ENCODE results near the gene ZNF536.

ZNF536 gene

GRCh38 chr19:30518965-30519606 lies 146.9 kb downstream of the ZNF536 start:
- no peak for DNase-seq (ENCODE audit: extremely low read depth in 1 of 2, low read depth in 1 of 2)

- DNase-seq (ENCODE audit: extremely low read depth in 1 of 2, low read depth in 1 of 2): no peak
These were observed 147.5 kb downstream of the ZNF536 start for GRCh38 chr19:30519607-30520205.

GRCh38 chr19:30520735-30521479 lies 148.7 kb downstream of the ZNF536 start:
- DNase-seq (ENCODE audit: extremely low read depth in 1 of 2, low read depth in 1 of 2): no peak

GRCh38 chr19:30521937-30522336 lies 149.8 kb downstream of the ZNF536 start:
- no peak for DNase-seq (ENCODE audit: extremely low read depth in 1 of 2, low read depth in 1 of 2)

- no peak for DNase-seq (ENCODE audit: extremely low read depth in 1 of 2, low read depth in 1 of 2)
These were observed 150.2 kb downstream of the ZNF536 start for GRCh38 chr19:30522341-30522740.

- no peak for DNase-seq (ENCODE audit: extremely low read depth in 1 of 2, low read depth in 1 of 2)
These were observed 151.6 kb downstream of the ZNF536 start for GRCh38 chr19:30523791-30524190.

GRCh38 chr19:30525383-30525782 lies 153.2 kb downstream of the ZNF536 start:
- DNase-seq (ENCODE audit: extremely low read depth in 1 of 2, low read depth in 1 of 2): no peak

- DNase-seq (ENCODE audit: extremely low read depth in 1 of 2, low read depth in 1 of 2): no peak
These were observed 156.7 kb downstream of the ZNF536 start for GRCh38 chr19:30528919-30529318.

- no peak for DNase-seq (ENCODE audit: extremely low read depth in 1 of 2, low read depth in 1 of 2)
These were observed 157.7 kb downstream of the ZNF536 start for GRCh38 chr19:30529876-30530275.

GRCh38 chr19:30530751-30531150 lies 158.6 kb downstream of the ZNF536 start:
- DNase-seq (ENCODE audit: extremely low read depth in 1 of 2, low read depth in 1 of 2): no peak

GRCh38 chr19:30535011-30535410 lies 162.8 kb downstream of the ZNF536 start:
- no peak for DNase-seq (ENCODE audit: extremely low read depth in 1 of 2, low read depth in 1 of 2)

- no peak for DNase-seq (ENCODE audit: extremely low read depth in 1 of 2, low read depth in 1 of 2)
These were observed 164.8 kb downstream of the ZNF536 start for GRCh38 chr19:30536975-30537374.

- DNase-seq (ENCODE audit: extremely low read depth in 1 of 2, low read depth in 1 of 2): no peak
These were observed 167.1 kb downstream of the ZNF536 start for GRCh38 chr19:30539315-30539714.

- DNase-seq (ENCODE audit: extremely low read depth in 1 of 2, low read depth in 1 of 2): no peak
These were observed 167.8 kb downstream of the ZNF536 start for GRCh38 chr19:30539981-30540380.

- DNase-seq (ENCODE audit: extremely low read depth in 1 of 2, low read depth in 1 of 2): no peak
These were observed 168.6 kb downstream of the ZNF536 start for GRCh38 chr19:30540761-30541160.

GRCh38 chr19:30541575-30541974 lies 169.4 kb downstream of the ZNF536 start:
- DNase-seq (ENCODE audit: extremely low read depth in 1 of 2, low read depth in 1 of 2): no peak

- DNase-seq (ENCODE audit: extremely low read depth in 1 of 2, low read depth in 1 of 2): no peak
These were observed 171.2 kb downstream of the ZNF536 start for GRCh38 chr19:30543243-30543945.

- DNase-seq (ENCODE audit: extremely low read depth in 1 of 2, low read depth in 1 of 2): no peak
These were observed 173.6 kb downstream of the ZNF536 start for GRCh38 chr19:30545752-30546151.

- DNase-seq (ENCODE audit: extremely low read depth in 1 of 2, low read depth in 1 of 2): no peak
These were observed 174.1 kb downstream of the ZNF536 start for GRCh38 chr19:30546332-30546731.

- DNase-seq (ENCODE audit: extremely low read depth in 1 of 2, low read depth in 1 of 2): no peak
These were observed 175.1 kb downstream of the ZNF536 start for GRCh38 chr19:30547246-30547645.

- DNase-seq (ENCODE audit: extremely low read depth in 1 of 2, low read depth in 1 of 2): no peak
These were observed 177.0 kb downstream of the ZNF536 start for GRCh38 chr19:30549151-30549550.

GRCh38 chr19:30551271-30551670 lies 179.1 kb downstream of the ZNF536 start:
- DNase-seq (ENCODE audit: extremely low read depth in 1 of 2, low read depth in 1 of 2): no peak

All from activated CD8-positive, alpha-beta memory T cell treated with anti-CD3 and anti-CD28 coated beads for 1 hour (primary cell).